Measurements from ENCODE around the gene FOXD1.

DNA sequence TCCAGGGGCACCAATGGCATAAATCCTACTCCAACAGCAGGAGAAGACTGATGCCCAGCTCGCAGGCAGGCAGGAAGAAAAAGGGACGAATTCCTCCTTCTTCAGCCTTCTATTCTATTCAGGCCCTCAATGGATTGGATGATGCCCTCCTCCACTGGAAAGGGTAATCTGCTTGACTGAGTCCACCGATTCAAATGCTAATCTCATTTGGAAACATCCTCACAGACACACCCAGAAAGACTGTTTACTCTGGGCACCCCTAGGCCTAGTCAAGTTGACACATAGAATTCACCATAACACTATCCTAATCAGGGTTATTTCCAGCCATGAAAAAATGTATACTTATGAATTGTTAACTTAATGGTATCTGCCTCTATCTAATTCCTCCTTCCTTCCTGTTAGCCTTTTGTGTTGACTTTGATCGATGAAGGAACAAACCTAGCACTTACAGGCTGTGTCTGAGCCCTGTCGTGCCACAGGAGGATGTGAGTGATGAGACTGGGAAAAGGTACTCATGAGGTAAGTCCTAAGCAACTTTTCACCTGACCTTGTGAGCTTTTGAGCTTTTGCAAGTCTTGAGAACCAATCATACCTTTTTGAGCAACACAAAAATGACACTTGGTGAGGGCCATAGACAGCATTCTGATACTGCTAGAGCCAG, 36.5 kb downstream of the FOXD1 start:
- TF ChIP-seq CTCF (IDR thresholded peaks at IDR 0.05) (no peak), POLR2A (IDR thresholded peaks at IDR 0.05) (no peak)

Measured in uterus (tissue), 2 donors.